GM10266 (cell line): ENCODE data around the gene IFT20.

Source experiments
- DNase-seq: peaks from one replicate; pipeline ENCODE4 v3.0.0; 2012; ENCODE audit errors: extremely low spot score
- TF ChIP-seq, protein P1 (sequence below): IDR thresholded peaks from 2 replicates; pipeline ENCODE4 v1.5.1; 2012; ENCODE audit warnings: mild to moderate bottlenecking, low read depth; ENCODE audit not compliant: control insufficient read depth, insufficient read depth; ENCODE audit errors: missing control alignments

IFT20 gene

GRCh38 chr17:28368306-28368831, 33.1 kb upstream of the IFT20 start:
- TF ChIP-seq, protein P1, sequence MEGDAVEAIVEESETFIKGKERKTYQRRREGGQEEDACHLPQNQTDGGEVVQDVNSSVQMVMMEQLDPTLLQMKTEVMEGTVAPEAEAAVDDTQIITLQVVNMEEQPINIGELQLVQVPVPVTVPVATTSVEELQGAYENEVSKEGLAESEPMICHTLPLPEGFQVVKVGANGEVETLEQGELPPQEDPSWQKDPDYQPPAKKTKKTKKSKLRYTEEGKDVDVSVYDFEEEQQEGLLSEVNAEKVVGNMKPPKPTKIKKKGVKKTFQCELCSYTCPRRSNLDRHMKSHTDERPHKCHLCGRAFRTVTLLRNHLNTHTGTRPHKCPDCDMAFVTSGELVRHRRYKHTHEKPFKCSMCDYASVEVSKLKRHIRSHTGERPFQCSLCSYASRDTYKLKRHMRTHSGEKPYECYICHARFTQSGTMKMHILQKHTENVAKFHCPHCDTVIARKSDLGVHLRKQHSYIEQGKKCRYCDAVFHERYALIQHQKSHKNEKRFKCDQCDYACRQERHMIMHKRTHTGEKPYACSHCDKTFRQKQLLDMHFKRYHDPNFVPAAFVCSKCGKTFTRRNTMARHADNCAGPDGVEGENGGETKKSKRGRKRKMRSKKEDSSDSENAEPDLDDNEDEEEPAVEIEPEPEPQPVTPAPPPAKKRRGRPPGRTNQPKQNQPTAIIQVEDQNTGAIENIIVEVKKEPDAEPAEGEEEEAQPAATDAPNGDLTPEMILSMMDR, result no peak
- no peak for DNase-seq

- TF ChIP-seq, protein P1, result no peak
- DNase-seq, result no peak
Observed at GRCh38 chr17:28367641-28368305, 32.5 kb upstream of the IFT20 start.

GRCh38 chr17:28366605-28367004, 31.3 kb upstream of the IFT20 start:
- no peak for DNase-seq
- TF ChIP-seq, protein P1, result no peak

GRCh38 chr17:28365487-28365886, 30.2 kb upstream of the IFT20 start:
- TF ChIP-seq, protein P1, result no peak
- DNase-seq, result no peak

GRCh38 chr17:28364665-28365363, 29.5 kb upstream of the IFT20 start, which contains the start of gene SEBOX:
SEBOX (minus strand) TSS chr17:28365199; CDS start chr17:28365151, 48 bp downstream.
- DNase-seq, result no peak
- TF ChIP-seq, protein P1, result no peak

DNA sequence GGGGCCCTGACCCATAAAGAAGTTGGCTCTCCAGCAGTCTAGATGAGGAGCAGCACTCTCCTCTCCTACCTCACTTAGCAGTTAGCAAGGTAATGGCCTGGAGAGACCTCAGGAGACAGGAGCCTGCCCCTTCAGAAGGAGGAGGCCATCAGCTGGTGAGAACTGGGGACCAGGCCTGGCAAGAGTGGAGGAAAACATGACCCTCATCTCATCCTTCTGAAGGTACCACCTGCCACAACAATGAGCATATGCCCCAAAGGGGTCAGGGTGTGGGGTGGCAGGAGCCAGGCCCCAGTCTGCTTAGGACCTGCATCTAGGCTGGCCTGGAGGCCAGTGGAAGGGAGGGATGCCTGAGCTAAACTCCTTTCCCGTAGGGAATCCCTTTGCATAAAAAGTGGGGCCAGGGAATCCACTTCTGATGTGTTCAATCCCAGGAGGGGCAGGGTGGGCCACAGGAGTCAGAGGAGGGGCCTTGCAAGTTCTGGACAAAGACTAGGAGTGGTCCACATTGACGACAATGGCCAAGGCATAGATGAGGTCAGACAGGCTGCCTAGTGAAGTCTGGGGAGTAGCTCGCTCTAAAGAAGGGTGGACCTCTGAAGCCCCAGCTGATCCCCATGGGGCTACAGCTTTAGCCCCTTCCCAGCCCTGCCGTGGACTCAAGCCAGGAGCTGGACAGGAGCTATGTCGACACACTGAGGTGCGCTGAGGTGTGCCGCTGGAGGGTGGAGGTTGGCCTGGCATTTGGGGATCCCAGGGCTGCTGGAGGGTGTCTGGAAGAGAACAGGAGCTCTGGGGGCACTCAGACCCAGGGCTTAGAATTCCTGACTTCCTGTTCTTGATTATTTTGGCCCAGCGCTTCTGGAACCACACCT, 28.7 kb upstream of the IFT20 start:
- TF ChIP-seq, protein P1, result no peak
- no peak for DNase-seq
